HCT116 (cell line): Measurements from ENCODE around the gene PCDHGB2. TPM values are rescaled to one million over a fixed set of nuclear protein-coding genes. Genes with fewer than 3 reads are reported as not detected.

Experiments
- ATAC-seq: fragments of 200-7000 bp; cut with Tn5 transposase; 2 replicates; pipeline ENCODE4 v1.9.1; 2020; ENCODE audit warnings: mild to moderate bottlenecking, moderate library complexity
- BruUV-seq: library from RNA; stranded (reverse); fragments of 400-500 nt; replicated peaks from 2 replicates; lab custom pipeline; 2021; lab: Mats Ljungman, UMichigan
- CTCF ChIA-PET: fragments of 300-600 bp; sonication (Branson Sonifier 250); formaldehyde crosslinking; loops from one replicate; lab custom pipeline; 2021; ENCODE audit warnings: antibody characterized with exemption; lab: Charles Lee
- POLR2A ChIA-PET: fragments of 300-600, 350-600 bp; sonication (Branson Sonifier 250); formaldehyde crosslinking; loops from one replicate; lab custom pipeline; 2021; ENCODE audit warnings: antibody characterized with exemption; lab: Charles Lee
- RAD21 ChIA-PET, 2 experiments: fragments of 300-600 bp; sonication (Branson Sonifier 250); formaldehyde crosslinking; loops; one replicate each; lab custom pipeline; 2023; ENCODE audit warnings: low total read pairs in 2 of 2; ENCODE audit not compliant: uncharacterized antibody in 2 of 2, unreplicated experiment in 2 of 2, low non-redundant PET in 1 of 2; lab: Charles Lee
- DNase-seq: peaks from one replicate; pipeline ENCODE4 v3.0.0-alpha.2; 2010; ENCODE audit warnings: low read depth, low spot score
- H2AFZ ChIP-seq: fragments of 200-600 bp; shearing (Covaris generic), sonication (generic); 2 replicates; pipeline ENCODE4 v1.6.1; 2017; ENCODE audit warnings: low read depth, mixed run types, mixed read lengths, antibody characterized with exemption, low read length; ENCODE audit not compliant: poor library complexity, severe bottlenecking
- H3K27ac ChIP-seq: 2 replicates; pipeline ENCODE4 v1.5.1; 2012; ENCODE audit warnings: low read depth, low read length
- H3K27me3 ChIP-seq: fragments of 200-600 bp; sonication (generic); 2 replicates; pipeline ENCODE4 v1.6.1; 2016; ENCODE audit warnings: mixed run types, low read length, mixed read lengths; ENCODE audit not compliant: insufficient read depth
- H3K36me3 ChIP-seq, 2 experiments: fragments of 200-500 bp in 1 of 2; fragments of 200-600 bp in 1 of 2; sonication (Bioruptor generic) in 1 of 2; sonication (generic) in 1 of 2; 2 replicates each; pipeline versions ENCODE4 v1.5.1 to v1.6.1; 2014 to 2016; ENCODE audit warnings: low read length in 2 of 2, inconsistent platforms in 1 of 2, mixed read lengths in 1 of 2, mixed run types in 1 of 2; ENCODE audit not compliant: insufficient read depth in 2 of 2, control insufficient read depth in 1 of 2
- H3K4me1 ChIP-seq, 2 experiments: fragments of 200-600 bp in 1 of 2; sonication (generic) in 1 of 2; 2 replicates each; pipeline versions ENCODE4 v1.5.1 to v1.6.1; 2012 to 2017; ENCODE audit warnings: low read length in 2 of 2, inconsistent platforms in 1 of 2, mild to moderate bottlenecking in 1 of 2, mixed read lengths in 1 of 2, mixed run types in 1 of 2, moderate library complexity in 1 of 2; ENCODE audit not compliant: insufficient read depth in 2 of 2, control insufficient read depth in 1 of 2
- H3K4me2 ChIP-seq: fragments of 200-600 bp; sonication (generic); 2 replicates; pipeline ENCODE4 v1.6.1; 2017; ENCODE audit warnings: mixed run types, low read length, mixed read lengths
- H3K4me3 ChIP-seq, 2 experiments: fragments of 200-600 bp in 1 of 2; sonication (generic) in 1 of 2; replicated peaks in 1 of 2; 2 replicates each; pipeline ENCODE4 v1.5.1; 2011 to 2016; ENCODE audit warnings: low read length in 2 of 2, control low read depth in 1 of 2, low read depth in 1 of 2, mild to moderate bottlenecking in 1 of 2, mixed read lengths in 1 of 2, mixed run types in 1 of 2
- H3K79me2 ChIP-seq: fragments of 200-600 bp; sonication (generic); 2 replicates; pipeline ENCODE4 v1.6.1; 2017; ENCODE audit warnings: mild to moderate bottlenecking, mixed run types, low read length, moderate library complexity, mixed read lengths; ENCODE audit not compliant: insufficient read depth
- H3K9ac ChIP-seq: fragments of 200-600 bp; sonication (generic); 2 replicates; pipeline ENCODE4 v1.6.1; 2016; ENCODE audit warnings: low read length, mixed read lengths
- H3K9me2 ChIP-seq: fragments of 200-600 bp; sonication (generic), shearing (Covaris generic); 2 replicates; pipeline ENCODE4 v1.6.1; 2017; ENCODE audit warnings: mixed run types, mild to moderate bottlenecking, moderate library complexity; ENCODE audit not compliant: insufficient read depth
- H3K9me3 ChIP-seq, 2 experiments: fragments of 200-500 bp in 1 of 2; fragments of 200-600 bp in 1 of 2; sonication (Bioruptor generic) in 1 of 2; sonication (generic) in 1 of 2; 2 replicates each; pipeline ENCODE4 v1.6.1; 2014 to 2017; ENCODE audit warnings: low read length in 2 of 2, mixed read lengths in 2 of 2, inconsistent platforms in 1 of 2, low read depth in 1 of 2, mild to moderate bottlenecking in 1 of 2, mixed run types in 1 of 2, moderate library complexity in 1 of 2; ENCODE audit not compliant: control insufficient read depth in 1 of 2, insufficient read depth in 1 of 2
- H4K20me1 ChIP-seq: fragments of 200-600 bp; sonication (generic), shearing (Covaris generic); 2 replicates; pipeline ENCODE4 v1.6.1; 2017; ENCODE audit warnings: mixed run types, mild to moderate bottlenecking, moderate library complexity; ENCODE audit not compliant: insufficient read depth
- CEBPB ChIP-seq: IDR thresholded peaks from 2 replicates; pipeline ENCODE4 v1.6.1; 2012; ENCODE audit warnings: low read depth
- CTCF ChIP-seq, 3 experiments: fragments of 200-600 bp in 1 of 3; sonication (generic) in 1 of 3; IDR thresholded peaks in 2 of 3; conservative IDR thresholded peaks in 1 of 3; 2 replicates each; pipeline ENCODE4 v1.5.1; 2012 to 2017; ENCODE audit warnings: low read depth in 2 of 3, low read length in 2 of 3, antibody characterized with exemption in 1 of 3, borderline replicate concordance in 1 of 3, control low read depth in 1 of 3, mild to moderate bottlenecking in 1 of 3, mixed read lengths in 1 of 3, mixed run types in 1 of 3, moderate library complexity in 1 of 3; ENCODE audit not compliant: insufficient read depth in 1 of 3
- EGR1 ChIP-seq: IDR thresholded peaks from 2 replicates; pipeline ENCODE4 v1.6.1; 2012; ENCODE audit warnings: low read depth
- MAX ChIP-seq: IDR thresholded peaks from 2 replicates; pipeline ENCODE4 v1.6.1; 2012
- REST ChIP-seq: IDR thresholded peaks from 2 replicates; pipeline ENCODE4 v1.6.1; 2012; ENCODE audit warnings: low read depth
- SIN3A ChIP-seq: IDR thresholded peaks from 2 replicates; pipeline ENCODE4 v1.6.1; 2012; ENCODE audit warnings: low read depth
- TCF7L2 ChIP-seq: IDR thresholded peaks from 2 replicates; pipeline ENCODE4 v1.7.0; 2011; ENCODE audit warnings: borderline replicate concordance, inconsistent platforms; ENCODE audit not compliant: insufficient read depth, insufficient read length; ENCODE audit errors: extremely low read depth
- ZBTB33 ChIP-seq: IDR thresholded peaks from 2 replicates; pipeline ENCODE4 v1.6.1; 2011; ENCODE audit warnings: mild to moderate bottlenecking, low read length, moderate library complexity; ENCODE audit not compliant: insufficient replicate concordance; ENCODE audit errors: extremely low read depth
- intact Hi-C: fragments of 100-400 bp; cut with micrococcal nuclease; formaldehyde crosslinking; loops from 2 replicates; pipeline ENCODE4 v1.10.0; 2022
- total RNA-seq: library from RNA; stranded (reverse); gene quantifications from one replicate; pipeline ENCODE4 v1.2.1, GENCODE V29; 2021; ENCODE audit not compliant: unreplicated experiment

PCDHGB2 gene
- total RNA-seq, 1 experiment from 2014 or later, result 0.34 TPM

- Histone ChIP-seq H3K9me2 (no peaks in the 10 kb centered on the region), H3K9ac (no peak overlapping the region), H4K20me1 (no peaks in the 10 kb centered on the region), H3K4me3 (no peak overlapping the region), H3K27ac (no peak overlapping the region), H3K4me1 (no peaks in the 10 kb centered on the region), H3K9me3 (peaks cover 4% of the 10 kb centered on the region in 2 experiments; a peak in 2 of 4 replicates), H3K27me3 (no peaks in the 10 kb centered on the region), H3K79me2 (no peaks in the 10 kb centered on the region), H3K36me3 (no peaks in the 10 kb centered on the region), H2AFZ (no peak overlapping the region), H3K4me2 (no peak overlapping the region)
- TF ChIP-seq CTCF (IDR thresholded peaks at IDR 0.05 in 2 of 3, conservative IDR thresholded peaks at IDR 0.05 in 1 of 3; ENCODE audit: borderline replicate concordance in 1 of 3, insufficient read depth in 1 of 3, low read depth in 2 of 3, low read length in 2 of 3) (no peak), ZBTB33 (no peak), MAX (no peak), TCF7L2 (no peak), CEBPB (no peak), SIN3A (no peak), EGR1 (no peak), REST (no peak)
- no peak for ATAC-seq
- CTCF ChIA-PET, result no interaction called here
- no TSS peak for BruUV-seq
- POLR2A ChIA-PET, result no interaction called here
- intact Hi-C loops, result no loop called here
- RAD21 ChIA-PET, result no interaction called here
- DNase-seq, result no peak
Observed at GRCh38 chr5:141342773-141343172, 17.0 kb upstream of the PCDHGB2 start.
